NCI-H2227 (cell line): ENCODE data around the gene GET4.

Source experiments
- DNase-seq: peaks from one replicate; lab custom pipeline; 2025; ENCODE audit not compliant: unreplicated experiment; lab: John Stamatoyannopoulos, UW

Gene GET4

GRCh38 chr7:885261-885892 lies 9.0 kb downstream of the GET4 start:
- DNase-seq = no peak

- DNase-seq = no peak
Observed at GRCh38 chr7:885893-886625, 9.7 kb downstream of the GET4 start.

- DNase-seq = no peak
Observed at GRCh38 chr7:886626-887487, 10.5 kb downstream of the GET4 start.

GRCh38 chr7:887488-887820 lies 11.1 kb downstream of the GET4 start:
- DNase-seq = no peak

GRCh38 chr7:888081-889024 lies 12.0 kb downstream of the GET4 start:
- no peak for DNase-seq

- DNase-seq = no peak
Observed at GRCh38 chr7:889025-889390, 12.7 kb downstream of the GET4 start.

- no peak for DNase-seq
Observed at GRCh38 chr7:889391-889790, 13.0 kb downstream of the GET4 start.

GRCh38 chr7:890868-891267 lies 14.5 kb downstream of the GET4 start:
- DNase-seq = no peak

- no peak for DNase-seq
Observed at GRCh38 chr7:891291-891690, 14.9 kb downstream of the GET4 start.

- no peak for DNase-seq
Observed at GRCh38 chr7:891805-892204, 15.5 kb downstream of the GET4 start.

GRCh38 chr7:892648-893593 lies 16.6 kb downstream of the GET4 start:
- DNase-seq = no peak

GRCh38 chr7:893686-894085 lies 17.3 kb downstream of the GET4 start:
- no peak for DNase-seq

- no peak for DNase-seq
Observed at GRCh38 chr7:894164-894867, 18.0 kb downstream of the GET4 start.

- DNase-seq = no peak
Observed at GRCh38 chr7:894927-895450, 18.6 kb downstream of the GET4 start.

GRCh38 chr7:895451-896052 lies 19.2 kb downstream of the GET4 start:
- DNase-seq = no peak

- no peak for DNase-seq
Observed at GRCh38 chr7:896346-897075, 20.2 kb downstream of the GET4 start.

- DNase-seq = no peak
Observed at GRCh38 chr7:897086-897485, 20.7 kb downstream of the GET4 start.

- no peak for DNase-seq
Observed at GRCh38 chr7:897771-898376, 21.5 kb downstream of the GET4 start.
